Endothelial cell of umbilical vein (primary cell): Measurements from ENCODE around the gene CAMK2B. TPM values are rescaled to one million over a fixed set of nuclear protein-coding genes. Genes with fewer than 3 reads are reported as not detected.

Experiments
- BruUV-seq: library from RNA; stranded (reverse); fragments of 400-500 nt; replicated peaks from 2 replicates; lab custom pipeline; 2021; lab: Mats Ljungman, UMichigan
- CTCF ChIA-PET: fragments of 300-600, 350-600 bp; sonication (Branson Sonifier 250); formaldehyde crosslinking; loops from one replicate; lab custom pipeline; 2021; ENCODE audit warnings: antibody characterized with exemption, inconsistent platforms; lab: Charles Lee
- POLR2A ChIA-PET: fragments of 300-600, 350-600 bp; sonication (Branson Sonifier 250); formaldehyde crosslinking; loops from one replicate; lab custom pipeline; 2021; ENCODE audit warnings: antibody characterized with exemption, inconsistent platforms; lab: Charles Lee
- DNase-seq: peaks from one replicate; pipeline ENCODE4 v3.0.0-alpha.2; 2011; ENCODE audit warnings: low read depth, low spot score
- FAIRE-seq: peaks from 2 replicates; lab custom pipeline; 2011; peaks lifted over from hg19 to GRCh38; lab: Jason Lieb, UNC
- H2AFZ ChIP-seq: 2 replicates; pipeline ENCODE4 v1.6.0; 2012; ENCODE audit warnings: low read depth, low read length, control low read depth, inconsistent platforms
- H3K27ac ChIP-seq: 2 replicates; pipeline ENCODE4 v1.5.1; 2011; ENCODE audit warnings: low read depth, mild to moderate bottlenecking, control low read depth, low read length, moderate library complexity; ENCODE audit not compliant: insufficient read depth
- H3K27me3 ChIP-seq, 2 experiments: 2 replicates each; pipeline versions ENCODE4 v1.6.0 to v1.6.1; 2011; ENCODE audit warnings: low read length in 2 of 2, mixed read lengths in 1 of 2; ENCODE audit not compliant: control insufficient read depth in 2 of 2, insufficient read depth in 2 of 2
- H3K36me3 ChIP-seq, 2 experiments: 2 replicates in 1 of 2; 3 replicates in 1 of 2; pipeline ENCODE4 v1.5.1; 2011; ENCODE audit warnings: low read length in 2 of 2, mild to moderate bottlenecking in 1 of 2, moderate library complexity in 1 of 2; ENCODE audit not compliant: control insufficient read depth in 2 of 2, insufficient read depth in 2 of 2; ENCODE audit errors: extremely low read depth in 1 of 2
- H3K4me1 ChIP-seq: 3 replicates; pipeline ENCODE4 v1.5.1; 2011; ENCODE audit warnings: mild to moderate bottlenecking, low read length; ENCODE audit not compliant: control insufficient read depth, insufficient read depth; ENCODE audit errors: extremely low read depth
- H3K4me2 ChIP-seq: 2 replicates; pipeline ENCODE4 v1.6.1; 2011; ENCODE audit warnings: low read length, control low read depth, mixed read lengths; ENCODE audit not compliant: insufficient read depth
- H3K4me3 ChIP-seq, 3 experiments: fragments of 200-600 bp in 1 of 3; sonication (generic), shearing (Covaris generic) in 1 of 3; replicated peaks in 1 of 3; 2 replicates each; pipeline ENCODE4 v1.5.1; 2011 to 2016; ENCODE audit warnings: control low read depth in 3 of 3, low read length in 3 of 3, mild to moderate bottlenecking in 2 of 3, inconsistent platforms in 1 of 3, low read depth in 1 of 3, moderate library complexity in 1 of 3; ENCODE audit not compliant: insufficient read depth in 1 of 3
- H3K79me2 ChIP-seq: 2 replicates; pipeline ENCODE4 v1.6.0; 2012; ENCODE audit warnings: low read length, inconsistent platforms; ENCODE audit not compliant: control insufficient read depth, insufficient read depth
- H3K9ac ChIP-seq: replicated peaks from 2 replicates; pipeline ENCODE3; 2011; ENCODE audit warnings: low read length, control low read depth; ENCODE audit not compliant: insufficient read depth; ENCODE audit errors: extremely low read depth
- H3K9me1 ChIP-seq: replicated peaks from 3 replicates; pipeline ENCODE4 v1.6.0; 2011; ENCODE audit warnings: mild to moderate bottlenecking, low read length; ENCODE audit not compliant: control insufficient read depth, insufficient read depth; ENCODE audit errors: extremely low read depth
- H3K9me3 ChIP-seq: replicated peaks from 2 replicates; pipeline ENCODE4 v1.5.1; 2012; ENCODE audit warnings: low read length, inconsistent platforms; ENCODE audit not compliant: control insufficient read depth, insufficient read depth
- H4K20me1 ChIP-seq: replicated peaks from 2 replicates; pipeline ENCODE3; 2011; ENCODE audit warnings: mild to moderate bottlenecking, low read length; ENCODE audit not compliant: control insufficient read depth, insufficient read depth; ENCODE audit errors: extremely low read depth
- EZH2 ChIP-seq: IDR thresholded peaks from 2 replicates; pipeline ENCODE4 v1.6.1; 2012; ENCODE audit warnings: borderline replicate concordance, low read depth, mild to moderate bottlenecking, moderate library complexity, low read length, inconsistent platforms; ENCODE audit not compliant: severe bottlenecking
- FOS ChIP-seq: IDR thresholded peaks from 2 replicates; pipeline ENCODE4 v1.6.1; 2011; ENCODE audit warnings: mild to moderate bottlenecking, low read length, moderate library complexity, borderline replicate concordance; ENCODE audit not compliant: insufficient read depth
- GATA2 ChIP-seq: IDR thresholded peaks from 2 replicates; pipeline ENCODE4 v1.7.0; 2011; ENCODE audit warnings: low read depth, mild to moderate bottlenecking, moderate library complexity, mixed read lengths, low read length; ENCODE audit not compliant: insufficient read length, insufficient read depth
- JUN ChIP-seq: IDR thresholded peaks from 2 replicates; pipeline ENCODE4 v1.6.1; 2011; ENCODE audit warnings: borderline replicate concordance, low read depth; ENCODE audit not compliant: insufficient read length, insufficient read depth
- MYC ChIP-seq: IDR thresholded peaks from one replicate; pipeline ENCODE4 v1.6.1; 2011; ENCODE audit warnings: mild to moderate bottlenecking, low read depth, low read length
- POLR2A ChIP-seq: IDR thresholded peaks from 2 replicates; pipeline ENCODE4 v1.6.1; 2012; ENCODE audit warnings: low read depth, mild to moderate bottlenecking, control low read depth, low read length
- POLR2AphosphoS5 ChIP-seq: IDR thresholded peaks from 2 replicates; pipeline ENCODE4 v1.6.1; 2012; ENCODE audit warnings: low read depth, mild to moderate bottlenecking, control low read depth, low read length, moderate library complexity; ENCODE audit not compliant: insufficient read depth
- dilution Hi-C: fragments of 300-500 bp; cut with MboI; formaldehyde crosslinking; loops from one replicate; pipeline ENCODE4 v1.15.0; 2019; ENCODE audit warnings: low sequenced_read_pairs; ENCODE audit not compliant: extremely low pct_ligation_motif_present
- intact Hi-C: fragments of 100-400 bp; cut with micrococcal nuclease; formaldehyde crosslinking; loops from one replicate; pipeline ENCODE4 v1.10.0; 2022
- polyA plus RNA-seq, 4 experiments: library from polyadenylated mRNA; depleted of rRNA in 3 of 4; stranded (reverse) in 3 of 4; unstranded in 1 of 4; fragments of >200 nt; gene quantifications; 2 replicates each; pipeline versions ENCODE4 v1.2.1 to v1.2.3, GENCODE V29; 2011 to 2012; ENCODE audit warnings: missing spikeins in 1 of 4
- total RNA-seq: library from RNA; stranded (reverse); gene quantifications from 2 replicates; pipeline ENCODE4 v1.2.3, GENCODE V29; 2021
- TF ChIP-seq, protein P1 (sequence below), 2 donors: IDR thresholded peaks; 1 replicate in 1 of 2; 2 replicates in 1 of 2; pipeline ENCODE4 v1.5.1; 2011; ENCODE audit warnings: low read length in 2 of 2, mild to moderate bottlenecking in 2 of 2, moderate library complexity in 2 of 2, control low read depth in 1 of 2, inconsistent platforms in 1 of 2, low read depth in 1 of 2; ENCODE audit not compliant: insufficient read depth in 1 of 2; ENCODE audit errors: extremely low read depth in 1 of 2
- TF ChIP-seq, protein P2 (sequence below): IDR thresholded peaks from 2 replicates; pipeline ENCODE4 v1.6.1; 2011; ENCODE audit not compliant: insufficient read depth, insufficient read length

Gene CAMK2B
- total and polyA plus RNA-seq, 2 donors (not counting 3 experiments of a cell fraction or from before 2014, with no cell fraction given): 0.57 to 1.6 TPM

DNA sequence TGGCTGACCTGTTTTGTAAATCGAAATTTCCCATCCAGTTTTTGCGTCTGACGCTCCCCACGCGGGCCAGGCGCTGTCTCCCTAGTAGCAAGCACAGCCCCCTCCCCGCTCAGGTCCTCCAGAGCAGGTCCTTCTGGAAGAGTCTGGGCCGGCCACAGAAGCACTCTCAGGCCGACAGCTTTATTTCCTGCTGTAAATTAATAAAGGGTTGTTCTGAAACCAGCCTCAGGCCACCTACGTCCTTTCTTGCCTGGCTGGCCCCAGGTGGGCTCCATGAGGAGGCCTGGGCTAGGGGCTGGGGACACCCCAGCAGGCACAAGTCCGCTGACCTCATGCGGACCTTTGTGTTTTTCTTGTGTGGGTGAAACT, 35.2 kb downstream of the CAMK2B start:
- no peaks in the 10 kb centered on the region for H3K9me3 ChIP-seq
- no peak for FAIRE-seq
- no peak for DNase-seq
- no peak for TF ChIP-seq POLR2A
- TF ChIP-seq MYC: no peak
- TF ChIP-seq GATA2: no peak
- no peak for TF ChIP-seq JUN
- TF ChIP-seq, protein P1, sequence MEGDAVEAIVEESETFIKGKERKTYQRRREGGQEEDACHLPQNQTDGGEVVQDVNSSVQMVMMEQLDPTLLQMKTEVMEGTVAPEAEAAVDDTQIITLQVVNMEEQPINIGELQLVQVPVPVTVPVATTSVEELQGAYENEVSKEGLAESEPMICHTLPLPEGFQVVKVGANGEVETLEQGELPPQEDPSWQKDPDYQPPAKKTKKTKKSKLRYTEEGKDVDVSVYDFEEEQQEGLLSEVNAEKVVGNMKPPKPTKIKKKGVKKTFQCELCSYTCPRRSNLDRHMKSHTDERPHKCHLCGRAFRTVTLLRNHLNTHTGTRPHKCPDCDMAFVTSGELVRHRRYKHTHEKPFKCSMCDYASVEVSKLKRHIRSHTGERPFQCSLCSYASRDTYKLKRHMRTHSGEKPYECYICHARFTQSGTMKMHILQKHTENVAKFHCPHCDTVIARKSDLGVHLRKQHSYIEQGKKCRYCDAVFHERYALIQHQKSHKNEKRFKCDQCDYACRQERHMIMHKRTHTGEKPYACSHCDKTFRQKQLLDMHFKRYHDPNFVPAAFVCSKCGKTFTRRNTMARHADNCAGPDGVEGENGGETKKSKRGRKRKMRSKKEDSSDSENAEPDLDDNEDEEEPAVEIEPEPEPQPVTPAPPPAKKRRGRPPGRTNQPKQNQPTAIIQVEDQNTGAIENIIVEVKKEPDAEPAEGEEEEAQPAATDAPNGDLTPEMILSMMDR (IDR thresholded peaks at IDR 0.05; ENCODE audit: extremely low read depth in 1 of 2, insufficient read depth in 1 of 2, low read depth in 1 of 2, low read length in 2 of 2): no peak
- TF ChIP-seq, protein P2, sequence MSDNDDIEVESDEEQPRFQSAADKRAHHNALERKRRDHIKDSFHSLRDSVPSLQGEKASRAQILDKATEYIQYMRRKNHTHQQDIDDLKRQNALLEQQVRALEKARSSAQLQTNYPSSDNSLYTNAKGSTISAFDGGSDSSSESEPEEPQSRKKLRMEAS: no peak
- no peak for TF ChIP-seq EZH2
- no peak for TF ChIP-seq FOS
- no peak for TF ChIP-seq POLR2AphosphoS5
- H3K4me2 ChIP-seq: no peak overlapping the region
- no peaks in the 10 kb centered on the region for H4K20me1 ChIP-seq
- H3K4me3 ChIP-seq: no peak overlapping the region
- intact Hi-C loops (no loop called here), dilution Hi-C loops (no loop called here)
- H3K9ac ChIP-seq: no peak overlapping the region
- no peak overlapping the region for H2AFZ ChIP-seq
- H3K4me1 ChIP-seq: peaks cover 14% of the 10 kb centered on the region
- CTCF ChIA-PET: interaction anchor here (1.3 kb wide), 1 partner anchor 17 kb away, joined by 3 read pairs; no protein-coding TSS in a partner anchor
- H3K79me2 ChIP-seq: no peaks in the 10 kb centered on the region
- no TSS peak for BruUV-seq
- no peaks in the 10 kb centered on the region for H3K36me3 ChIP-seq
- no peaks in the 10 kb centered on the region for H3K27me3 ChIP-seq
- no peak overlapping the region for H3K27ac ChIP-seq
- no peaks in the 10 kb centered on the region for H3K9me1 ChIP-seq
- POLR2A ChIA-PET: no interaction called here
